PC-3 (cell line): ENCODE measurements around the gene KCNQ1. TPM values are rescaled to one million over a fixed set of nuclear protein-coding genes. Genes with fewer than 3 reads are reported as not detected.

Source experiments
- ATAC-seq: fragments of 200-7000 bp; cut with Tn5 transposase; 2 replicates; pipeline ENCODE4 v1.9.1; 2020; ENCODE audit warnings: mild to moderate bottlenecking, moderate library complexity
- BruUV-seq: library from RNA; stranded (reverse); fragments of 400-500 nt; replicated peaks from 2 replicates; lab custom pipeline; 2021; lab: Mats Ljungman, UMichigan
- CTCF ChIA-PET: fragments of 300-600 bp; sonication (Branson Sonifier 250); formaldehyde crosslinking; loops from one replicate; lab custom pipeline; 2022; ENCODE audit warnings: antibody characterized with exemption; lab: Charles Lee
- POLR2A ChIA-PET: fragments of 300-600 bp; sonication (Branson Sonifier 250); formaldehyde crosslinking; loops from one replicate; lab custom pipeline; 2022; ENCODE audit warnings: antibody characterized with exemption; ENCODE audit not compliant: unreplicated experiment; lab: Charles Lee
- DNase-seq: peaks from one replicate; pipeline ENCODE4 v3.0.0-alpha.2; 2015
- H2AFZ ChIP-seq: fragments of 300-600 bp; sonication (generic); 2 replicates; pipeline ENCODE4 v1.6.0; 2016; ENCODE audit warnings: antibody characterized with exemption, low read length
- H3F3A ChIP-seq: fragments of 300-600 bp; sonication (generic); one replicate; pipeline ENCODE4 v1.6.0; 2017; ENCODE audit warnings: antibody characterized with exemption, low read length, control low read depth, mild to moderate bottlenecking; ENCODE audit not compliant: unreplicated experiment
- H3K27ac ChIP-seq: fragments of 300-600 bp; sonication (generic); 2 replicates; pipeline ENCODE4 v1.5.1; 2016; ENCODE audit warnings: mild to moderate bottlenecking, low read length
- H3K27me3 ChIP-seq: fragments of 300-600 bp; sonication (generic); 2 replicates; pipeline ENCODE4 v1.6.1; 2016; ENCODE audit warnings: low read length, mixed read lengths
- H3K36me3 ChIP-seq: fragments of 300-600 bp; sonication (generic); 2 replicates; pipeline ENCODE4 v1.6.1; 2016; ENCODE audit warnings: low read depth, mixed run types, low read length, mixed read lengths
- H3K4me1 ChIP-seq: fragments of 300-600 bp; sonication (generic); 2 replicates; pipeline ENCODE4 v1.5.1; 2016; ENCODE audit warnings: low read length; ENCODE audit not compliant: insufficient read depth
- H3K4me2 ChIP-seq: fragments of 300-600 bp; sonication (generic); 2 replicates; pipeline ENCODE4 v1.6.0; 2016; ENCODE audit warnings: low read length
- H3K4me3 ChIP-seq: fragments of 300-600 bp; sonication (generic); 2 replicates; pipeline ENCODE4 v1.5.1; 2016; ENCODE audit warnings: mild to moderate bottlenecking, low read length, mixed read lengths
- H3K79me2 ChIP-seq: fragments of 300-600 bp; sonication (generic); 2 replicates; pipeline ENCODE4 v1.6.1; 2017; ENCODE audit warnings: low read length, mixed read lengths
- H3K9ac ChIP-seq: fragments of 300-600 bp; sonication (generic); 2 replicates; pipeline ENCODE4 v1.6.0; 2016; ENCODE audit warnings: mild to moderate bottlenecking, low read length
- H3K9me2 ChIP-seq: fragments of 300-600 bp; sonication (generic); replicated peaks from 2 replicates; pipeline ENCODE4 v1.6.1; 2016; ENCODE audit warnings: mixed run types, low read length, mixed read lengths
- H3K9me3 ChIP-seq: fragments of 300-600 bp; sonication (generic); 2 replicates; pipeline ENCODE4 v1.6.1; 2016; ENCODE audit warnings: low read length, mixed read lengths
- H4K20me1 ChIP-seq: fragments of 300-600 bp; sonication (generic); 2 replicates; pipeline ENCODE4 v1.6.1; 2016; ENCODE audit warnings: low read length, mixed read lengths
- CTCF ChIP-seq: fragments of 300-600 bp; sonication (generic); conservative IDR thresholded peaks from 2 replicates; pipeline ENCODE4 v1.5.1; 2017; ENCODE audit warnings: antibody characterized with exemption, low read depth, mild to moderate bottlenecking, low read length
- EZH2 ChIP-seq: fragments of 300-600 bp; sonication (generic); IDR thresholded peaks from one replicate; pipeline ENCODE4 v1.6.1; 2017; ENCODE audit warnings: antibody characterized with exemption, mild to moderate bottlenecking, low read length; ENCODE audit not compliant: unreplicated experiment
- EZH2phosphoT487 ChIP-seq: fragments of 300-600 bp; sonication (generic); IDR thresholded peaks from 2 replicates; pipeline ENCODE4 v1.6.1; 2018; ENCODE audit warnings: mild to moderate bottlenecking, antibody characterized with exemption, low read length, borderline replicate concordance
- intact Hi-C: fragments of 100-400 bp; cut with micrococcal nuclease; formaldehyde crosslinking; loops from 2 replicates; pipeline ENCODE4 v1.9.0; 2023
- total RNA-seq: library from RNA; depleted of rRNA; stranded (reverse); fragments of >200 nt; gene quantifications from 2 replicates; pipeline ENCODE4 v1.2.3, GENCODE V29; 2014

KCNQ1 gene
- total RNA-seq, 1 experiment from 2014 or later, result 0.40 TPM

GRCh38 chr11:2883979-2884815 is 439.4 kb downstream of the KCNQ1 start:
- H3K9me2 ChIP-seq, result no peaks in the 10 kb centered on the region
- no peaks in the 10 kb centered on the region for H3K27me3 ChIP-seq
- peak overlapping the region; percentile 70 for H3K4me3 ChIP-seq
- no peak overlapping the region for H3K27ac ChIP-seq
- peak; percentile 29 for ATAC-seq
- no peaks in the 10 kb centered on the region for H3F3A ChIP-seq
- BruUV-seq, result no TSS peak
- H3K4me1 ChIP-seq, result peaks cover 5% of the 10 kb centered on the region; the same call in 1 of the 2 replicates
- ChIA-PET POLR2A (no interaction called here), CTCF (interaction anchor here (0.7 to 1.4 kb wide), 2 partner anchors 43 to 350 kb away, joined by 4 to 9 read pairs; no protein-coding TSS in a partner anchor)
- TF ChIP-seq EZH2 (no peak), EZH2phosphoT487 (no peak), CTCF (no peak)
- peak overlapping the region; percentile 25; the same call in 1 of the 2 replicates for H3K9ac ChIP-seq
- H2AFZ ChIP-seq, result peak overlapping the region; percentile 65; the same call in 1 of the 2 replicates
- peak overlapping the region; percentile 78 for H3K4me2 ChIP-seq
- no peaks in the 10 kb centered on the region for H3K79me2 ChIP-seq
- no peaks in the 10 kb centered on the region for H3K9me3 ChIP-seq
- no peaks in the 10 kb centered on the region for H4K20me1 ChIP-seq
- no peaks in the 10 kb centered on the region for H3K36me3 ChIP-seq
- peak; percentile 32 for DNase-seq
- intact Hi-C loops, result loop anchor here (2.0 to 10.0 kb wide), 2 partner anchors 183 to 459 kb away; no protein-coding TSS in a partner anchor

GRCh38 chr11:2885017-2885677 is 440.3 kb downstream of the KCNQ1 start:
- CTCF ChIA-PET, result interaction anchor here (1.4 kb wide), 1 partner anchor 351 kb away, joined by 9 read pairs; no protein-coding TSS in a partner anchor
- DNase-seq (peak; percentile 66), ATAC-seq (peak; percentile 48)
- TSS peak; percentile 85 for BruUV-seq
- H3K27ac ChIP-seq, result no peak overlapping the region
- peak overlapping the region; percentile 82 for H3K4me3 ChIP-seq
- no peaks in the 10 kb centered on the region for H3F3A ChIP-seq
- no peaks in the 10 kb centered on the region for H3K79me2 ChIP-seq
- H3K4me2 ChIP-seq, result peak overlapping the region; percentile 100
- TF ChIP-seq EZH2, result no peak
- TF ChIP-seq CTCF, result peak; percentile 50
- peaks cover 6% of the 10 kb centered on the region; the same call in 1 of the 2 replicates for H3K4me1 ChIP-seq
- peak overlapping the region; percentile 94 for H2AFZ ChIP-seq
- POLR2A ChIA-PET, result no interaction called here
- no peaks in the 10 kb centered on the region for H3K27me3 ChIP-seq
- H4K20me1 ChIP-seq, result no peaks in the 10 kb centered on the region
- H3K36me3 ChIP-seq, result no peaks in the 10 kb centered on the region
- no peaks in the 10 kb centered on the region for H3K9me2 ChIP-seq
- H3K9me3 ChIP-seq, result no peaks in the 10 kb centered on the region
- peak overlapping the region; percentile 30; the same call in 1 of the 2 replicates for H3K9ac ChIP-seq
- intact Hi-C loops, result loop anchor here (2.0 to 10.0 kb wide), 2 partner anchors 184 to 460 kb away; no protein-coding TSS in a partner anchor
